Effector memory CD4-positive, alpha-beta T cell (primary cell): Measurements from ENCODE around the gene PDE4B.
"Not testable (repeated sequence)": the region's sequence is repeated elsewhere in the genome, so short reads cannot be mapped to it uniquely, and the experiment has no call there.

Source experiments
- DNase-seq, 3 donors: peaks; one replicate each; pipeline ENCODE4 v3.0.0-alpha.2; 2020
- H3K27ac ChIP-seq: 2 replicates; pipeline ENCODE4 v1.7.0; 2013; ENCODE audit warnings: mild to moderate bottlenecking, low read length, moderate library complexity; ENCODE audit not compliant: insufficient read depth, poor library complexity, severe bottlenecking
- H3K27me3 ChIP-seq: replicated peaks from 2 replicates; pipeline ENCODE4 v1.7.0; 2013; ENCODE audit warnings: mild to moderate bottlenecking, low read length; ENCODE audit not compliant: insufficient read depth, control insufficient read depth, poor library complexity, severe bottlenecking
- H3K36me3 ChIP-seq: 2 replicates; pipeline ENCODE4 v1.7.0; 2013; ENCODE audit warnings: mild to moderate bottlenecking, low read length, moderate library complexity; ENCODE audit not compliant: control insufficient read depth, insufficient read depth
- H3K4me1 ChIP-seq: 2 replicates; pipeline ENCODE4 v1.7.0; 2013; ENCODE audit warnings: low read length, mild to moderate bottlenecking; ENCODE audit not compliant: control insufficient read depth, insufficient read depth, poor library complexity, severe bottlenecking
- H3K4me3 ChIP-seq: 2 replicates; pipeline ENCODE4 v1.7.0; 2013; ENCODE audit warnings: low read length, low read depth, mild to moderate bottlenecking; ENCODE audit not compliant: insufficient read depth, poor library complexity, severe bottlenecking
- H3K9me3 ChIP-seq: 2 replicates; pipeline ENCODE4 v1.7.0; 2013; ENCODE audit warnings: mild to moderate bottlenecking, low read length, moderate library complexity; ENCODE audit not compliant: control insufficient read depth

The PDE4B gene

GRCh38 chr1:66050633-66051032 is 257.9 kb downstream of the PDE4B start:
- no peak overlapping the region for H3K4me3 ChIP-seq
- DNase-seq, result no peak
- H3K27ac ChIP-seq, result no peak overlapping the region
- no peaks in the 10 kb centered on the region for H3K9me3 ChIP-seq
- H3K27me3 ChIP-seq, result no peaks in the 10 kb centered on the region
- no peaks in the 10 kb centered on the region for H3K36me3 ChIP-seq
- no peaks in the 10 kb centered on the region for H3K4me1 ChIP-seq

- H3K27me3 ChIP-seq, result no peaks in the 10 kb centered on the region
- no peak overlapping the region for H3K4me3 ChIP-seq
- H3K9me3 ChIP-seq, result no peaks in the 10 kb centered on the region
- H3K27ac ChIP-seq, result no peak overlapping the region
- H3K36me3 ChIP-seq, result no peaks in the 10 kb centered on the region
- no peaks in the 10 kb centered on the region for H3K4me1 ChIP-seq
- DNase-seq, result no peak
Measured at GRCh38 chr1:66055092-66055491, 262.4 kb downstream of the PDE4B start.

GRCh38 chr1:66057448-66057847 is 264.8 kb downstream of the PDE4B start:
- H3K27ac ChIP-seq, H3K9me3 ChIP-seq, H3K27me3 ChIP-seq, H3K4me3 ChIP-seq, H3K4me1 ChIP-seq, H3K36me3 ChIP-seq, DNase-seq: not testable (repeated sequence)

GRCh38 chr1:66058558-66058957 is 265.9 kb downstream of the PDE4B start:
- no peak for DNase-seq
- H3K9me3 ChIP-seq, result no peaks in the 10 kb centered on the region
- H3K36me3 ChIP-seq, result no peaks in the 10 kb centered on the region

GRCh38 chr1:66067219-66067618 is 274.5 kb downstream of the PDE4B start:
- H3K9me3 ChIP-seq, H3K36me3 ChIP-seq, H3K27ac ChIP-seq, H3K4me1 ChIP-seq, H3K4me3 ChIP-seq, DNase-seq, H3K27me3 ChIP-seq: not testable (repeated sequence)

More at GRCh38 chr1:66058558-66058957, 265.9 kb downstream of the PDE4B start:
- no peak overlapping the region for H3K4me3 ChIP-seq
- no peaks in the 10 kb centered on the region for H3K27me3 ChIP-seq
- H3K4me1 ChIP-seq, result no peaks in the 10 kb centered on the region
- no peak overlapping the region for H3K27ac ChIP-seq

GRCh38 chr1:66069976-66070876 is 277.5 kb downstream of the PDE4B start:
- H3K27me3 ChIP-seq, result no peaks in the 10 kb centered on the region
- no peaks in the 10 kb centered on the region for H3K9me3 ChIP-seq
- no peak overlapping the region for H3K4me3 ChIP-seq
- no peaks in the 10 kb centered on the region for H3K4me1 ChIP-seq
- H3K36me3 ChIP-seq, result no peaks in the 10 kb centered on the region
- no peak for DNase-seq
- no peak overlapping the region for H3K27ac ChIP-seq

- Histone ChIP-seq H3K4me1 (no peaks in the 10 kb centered on the region), H3K9me3 (no peaks in the 10 kb centered on the region), H3K36me3 (no peaks in the 10 kb centered on the region), H3K27ac (no peak overlapping the region), H3K4me3 (no peak overlapping the region), H3K27me3 (no peaks in the 10 kb centered on the region)
- no peak for DNase-seq
Measured at GRCh38 chr1:66073388-66073787, 280.7 kb downstream of the PDE4B start.

GRCh38 chr1:66074147-66074546 is 281.5 kb downstream of the PDE4B start:
- no peak for DNase-seq
- no peak overlapping the region for H3K27ac ChIP-seq
- H3K9me3 ChIP-seq, result no peaks in the 10 kb centered on the region
- no peak overlapping the region for H3K4me3 ChIP-seq
- no peaks in the 10 kb centered on the region for H3K4me1 ChIP-seq
- H3K36me3 ChIP-seq, result no peaks in the 10 kb centered on the region
- H3K27me3 ChIP-seq, result no peaks in the 10 kb centered on the region

GRCh38 chr1:66078412-66078811 is 285.7 kb downstream of the PDE4B start:
- no peak for DNase-seq

GRCh38 chr1:66083003-66083402 is 290.3 kb downstream of the PDE4B start:
- Histone ChIP-seq H3K4me1 (no peaks in the 10 kb centered on the region), H3K27ac (no peak overlapping the region), H3K4me3 (no peak overlapping the region), H3K9me3 (no peaks in the 10 kb centered on the region), H3K36me3 (no peaks in the 10 kb centered on the region), H3K27me3 (no peaks in the 10 kb centered on the region)
- no peak for DNase-seq

More at GRCh38 chr1:66078412-66078811, 285.7 kb downstream of the PDE4B start:
- Histone ChIP-seq H3K27me3 (no peaks in the 10 kb centered on the region), H3K4me1 (no peaks in the 10 kb centered on the region), H3K9me3 (no peaks in the 10 kb centered on the region), H3K4me3 (no peak overlapping the region), H3K36me3 (no peaks in the 10 kb centered on the region), H3K27ac (no peak overlapping the region)
